Activated T-helper 2 cell treated with anti-CD3 and anti-CD28 coated beads, Interferon-gamma antibody, Interleukin-2, Interleukin-4, amounts not matched to agents 10 μg/mL and 5 μg/mL and 100 μg/mL, durations not matched to agents 14 hours and 24 hours and 36 hours (primary cell): ENCODE measurements around the gene ZEB2. TPM values are rescaled to one million over a fixed set of nuclear protein-coding genes. Genes with fewer than 3 reads are reported as not detected.
A peak's percentile ranks its signal among the peaks of the same experiment; 100 is the strongest.

Experiments used
- DNase-seq: peaks from one replicate; pipeline ENCODE4 v3.0.0; 2021; ENCODE audit warnings: low spot score
- H3K27ac Mint-ChIP-seq: one replicate; pipeline ENCODE4 v1.8.0; 2021; ENCODE audit warnings: mixed read lengths
- H3K27me3 Mint-ChIP-seq: one replicate; pipeline ENCODE4 v1.8.0; 2021; ENCODE audit warnings: low read depth, mixed read lengths
- H3K36me3 Mint-ChIP-seq: one replicate; pipeline ENCODE4 v1.8.0; 2021; ENCODE audit warnings: low read depth, mixed read lengths
- H3K4me1 Mint-ChIP-seq: one replicate; pipeline ENCODE4 v1.8.0; 2021; ENCODE audit warnings: low read depth, mixed read lengths
- H3K4me3 Mint-ChIP-seq: one replicate; pipeline ENCODE4 v1.8.0; 2021; ENCODE audit warnings: low read depth, mild to moderate bottlenecking, moderate library complexity, mixed read lengths
- H3K9me3 Mint-ChIP-seq: one replicate; pipeline ENCODE4 v1.8.0; 2021; ENCODE audit warnings: mixed read lengths
- intact Hi-C: fragments of 100-400 bp; cut with micrococcal nuclease; formaldehyde crosslinking; loops from one replicate; pipeline ENCODE4 v1.15.1; 2023
- total RNA-seq: library from RNA; stranded (reverse); gene quantifications from 2 replicates; pipeline ENCODE4 v1.2.3, GENCODE V29; 2022

ZEB2 gene
- total RNA-seq, 1 donor from 2014 or later: 53.2 TPM

- no peak for DNase-seq
- intact Hi-C loops: no loop called here
- peak overlapping the region; percentile 84 for H3K4me3 Mint-ChIP-seq
- peaks cover 64% of the 10 kb centered on the region for H3K27me3 Mint-ChIP-seq
- H3K4me1 Mint-ChIP-seq: peaks cover 22% of the 10 kb centered on the region
- H3K27ac Mint-ChIP-seq: peak overlapping the region; percentile 7
- H3K9me3 Mint-ChIP-seq: no peaks in the 10 kb centered on the region
- no peaks in the 10 kb centered on the region for H3K36me3 Mint-ChIP-seq
Measured at GRCh38 chr2:144524118-144525009, 4.4 kb upstream of the ZEB2 start.

GRCh38 chr2:144523596-144524117 is 3.7 kb upstream of the ZEB2 start:
- H3K9me3 Mint-ChIP-seq: no peaks in the 10 kb centered on the region
- H3K4me3 Mint-ChIP-seq: peak overlapping the region; percentile 84
- H3K36me3 Mint-ChIP-seq: no peaks in the 10 kb centered on the region
- intact Hi-C loops: no loop called here
- no peak overlapping the region for H3K27ac Mint-ChIP-seq
- DNase-seq: no peak
- peaks cover 22% of the 10 kb centered on the region for H3K4me1 Mint-ChIP-seq
- H3K27me3 Mint-ChIP-seq: peaks cover 61% of the 10 kb centered on the region

- intact Hi-C loops: no loop called here
- no peaks in the 10 kb centered on the region for H3K36me3 Mint-ChIP-seq
- peaks cover 60% of the 10 kb centered on the region for H3K27me3 Mint-ChIP-seq
- H3K9me3 Mint-ChIP-seq: no peaks in the 10 kb centered on the region
- H3K4me3 Mint-ChIP-seq: peak overlapping the region; percentile 84
- no peak overlapping the region for H3K27ac Mint-ChIP-seq
- peaks cover 22% of the 10 kb centered on the region for H3K4me1 Mint-ChIP-seq
- no peak for DNase-seq
Measured at GRCh38 chr2:144522897-144523595, 3.1 kb upstream of the ZEB2 start.

GRCh38 chr2:144522176-144522896 is 2.4 kb upstream of the ZEB2 start:
- Mint-ChIP-seq H3K9me3 (no peaks in the 10 kb centered on the region), H3K27ac (no peak overlapping the region), H3K27me3 (peaks cover 52% of the 10 kb centered on the region), H3K4me1 (peaks cover 22% of the 10 kb centered on the region), H3K36me3 (no peaks in the 10 kb centered on the region), H3K4me3 (peak overlapping the region; percentile 84)
- no peak for DNase-seq
- intact Hi-C loops: no loop called here

GRCh38 chr2:144521686-144522085 is 1.8 kb upstream of the ZEB2 start:
- H3K9me3 Mint-ChIP-seq: no peaks in the 10 kb centered on the region
- intact Hi-C loops: no loop called here
- peaks cover 46% of the 10 kb centered on the region for H3K27me3 Mint-ChIP-seq
- DNase-seq: no peak
- H3K4me3 Mint-ChIP-seq: no peak overlapping the region
- H3K4me1 Mint-ChIP-seq: peaks cover 22% of the 10 kb centered on the region
- peaks cover 3% of the 10 kb centered on the region for H3K36me3 Mint-ChIP-seq
- no peak overlapping the region for H3K27ac Mint-ChIP-seq

GRCh38 chr2:144520756-144521487 is 1.0 kb upstream of the ZEB2 start:
- Mint-ChIP-seq H3K27ac (no peak overlapping the region), H3K4me3 (peak overlapping the region; percentile 45), H3K36me3 (peaks cover 3% of the 10 kb centered on the region), H3K27me3 (peaks cover 41% of the 10 kb centered on the region), H3K9me3 (no peaks in the 10 kb centered on the region), H3K4me1 (peaks cover 22% of the 10 kb centered on the region)
- intact Hi-C loops: no loop called here
- DNase-seq: no peak

GRCh38 chr2:144519597-144519933 is 354 bp downstream of the ZEB2 start:
- no peak for DNase-seq
- Mint-ChIP-seq H3K27me3 (peaks cover 30% of the 10 kb centered on the region), H3K4me3 (no peak overlapping the region), H3K9me3 (no peaks in the 10 kb centered on the region), H3K36me3 (peaks cover 14% of the 10 kb centered on the region), H3K4me1 (peaks cover 26% of the 10 kb centered on the region), H3K27ac (no peak overlapping the region)
- intact Hi-C loops: loop anchor here (2.0 to 10.0 kb wide), 7 partner anchors 33 to 815 kb away; no protein-coding TSS in a partner anchor

GRCh38 chr2:144518748-144519596 is 947 bp downstream of the ZEB2 start:
- intact Hi-C loops: loop anchor here (1.0 to 10.0 kb wide), 8 partner anchors 34 to 814 kb away; no protein-coding TSS in a partner anchor
- no peak overlapping the region for H3K27ac Mint-ChIP-seq
- H3K4me3 Mint-ChIP-seq: no peak overlapping the region
- DNase-seq: no peak
- H3K4me1 Mint-ChIP-seq: peaks cover 31% of the 10 kb centered on the region
- H3K27me3 Mint-ChIP-seq: peaks cover 32% of the 10 kb centered on the region
- H3K36me3 Mint-ChIP-seq: peaks cover 20% of the 10 kb centered on the region
- H3K9me3 Mint-ChIP-seq: no peaks in the 10 kb centered on the region

GRCh38 chr2:144517866-144518747 is 1.8 kb downstream of the ZEB2 start:
- Mint-ChIP-seq H3K27ac (no peak overlapping the region), H3K36me3 (peaks cover 27% of the 10 kb centered on the region), H3K4me1 (peaks cover 27% of the 10 kb centered on the region), H3K4me3 (no peak overlapping the region), H3K9me3 (no peaks in the 10 kb centered on the region), H3K27me3 (peaks cover 32% of the 10 kb centered on the region)
- DNase-seq: no peak
- intact Hi-C loops: loop anchor here (1.0 to 10.0 kb wide), 15 partner anchors 17 to 813 kb away; a partner anchor contains a TSS

- Mint-ChIP-seq H3K27me3 (peaks cover 25% of the 10 kb centered on the region), H3K36me3 (peaks cover 36% of the 10 kb centered on the region), H3K4me3 (no peak overlapping the region), H3K27ac (peak overlapping the region; percentile 99), H3K4me1 (peaks cover 25% of the 10 kb centered on the region), H3K9me3 (no peaks in the 10 kb centered on the region)
- intact Hi-C loops: loop anchor here (1.0 to 10.0 kb wide), 13 partner anchors 16 to 812 kb away; a partner anchor contains a TSS
- DNase-seq: peak; percentile 57
Measured at GRCh38 chr2:144516981-144517865, 2.7 kb downstream of the ZEB2 start.
